Measurements from ENCODE around the gene XPO6. TPM values are rescaled to one million over a fixed set of nuclear protein-coding genes. Genes with fewer than 3 reads are reported as not detected.

The XPO6 gene
- total RNA-seq, 2 donors from 2014 or later: 212 to 386 TPM

DNA sequence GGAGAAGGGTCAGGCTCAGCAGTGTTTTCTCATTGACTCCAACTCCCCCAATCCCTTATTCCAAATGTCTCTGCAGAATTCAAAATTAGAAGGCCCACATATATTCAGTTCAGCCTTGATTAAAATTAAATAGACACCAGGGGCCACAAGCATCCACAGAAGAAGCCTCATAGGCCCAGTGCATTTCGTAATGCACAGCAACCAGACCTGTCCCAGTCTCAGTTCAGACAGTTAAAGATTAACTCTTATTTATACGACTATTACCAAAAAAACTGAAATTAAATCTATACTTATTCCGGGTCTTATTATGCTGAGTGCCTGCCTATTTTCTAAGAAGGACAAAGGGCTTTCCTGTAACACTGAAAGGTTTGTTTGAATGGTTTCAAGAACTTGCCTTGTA lies 106.5 kb downstream of the XPO6 start:
- no peaks in the 10 kb centered on the region for H3K27me3 Mint-ChIP-seq
- DNase-seq (ENCODE audit: low spot score) (no peak), ATAC-seq (no peak)
- no peaks in the 10 kb centered on the region for H3K9me3 Mint-ChIP-seq
- H3K4me1 Mint-ChIP-seq (ENCODE audit: low read depth in 2 of 2): peaks cover 9 to 15% of the 10 kb centered on the region in 2 donors
- H3K4me3 Mint-ChIP-seq: no peak overlapping the region
- H3K36me3 Mint-ChIP-seq: peaks cover 9% of the 10 kb centered on the region
- peak overlapping the region in 1 of 2 donors; percentile 23 for H3K27ac Mint-ChIP-seq

DNA sequence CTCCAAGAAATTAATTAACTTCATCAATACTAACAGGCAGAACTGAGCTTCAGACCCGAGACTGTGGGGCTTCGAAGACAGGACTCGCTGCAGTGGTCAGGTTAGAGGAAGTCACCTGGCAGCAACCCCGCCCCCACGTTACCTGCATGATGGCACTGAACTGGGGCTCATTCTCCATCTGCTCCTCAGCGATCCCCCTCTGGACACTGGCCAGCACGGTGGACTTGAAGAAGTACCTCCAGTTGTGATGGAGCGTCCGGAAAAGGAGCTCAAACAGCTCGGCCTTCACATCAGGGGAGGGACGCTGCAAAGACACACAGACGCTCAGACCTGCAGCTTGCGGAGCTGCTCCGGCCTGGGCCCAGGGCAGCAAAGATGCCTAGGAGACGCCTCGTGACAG lies 107.4 kb downstream of the XPO6 start:
- DNase-seq (ENCODE audit: low spot score) (no peak), ATAC-seq (no peak)
- Mint-ChIP-seq H3K36me3 (peaks cover 9% of the 10 kb centered on the region), H3K9me3 (no peaks in the 10 kb centered on the region), H3K4me1 (ENCODE audit: low read depth in 2 of 2) (peaks cover 3 to 10% of the 10 kb centered on the region in 2 donors), H3K4me3 (no peak overlapping the region), H3K27ac (no peak overlapping the region), H3K27me3 (no peaks in the 10 kb centered on the region)

DNA sequence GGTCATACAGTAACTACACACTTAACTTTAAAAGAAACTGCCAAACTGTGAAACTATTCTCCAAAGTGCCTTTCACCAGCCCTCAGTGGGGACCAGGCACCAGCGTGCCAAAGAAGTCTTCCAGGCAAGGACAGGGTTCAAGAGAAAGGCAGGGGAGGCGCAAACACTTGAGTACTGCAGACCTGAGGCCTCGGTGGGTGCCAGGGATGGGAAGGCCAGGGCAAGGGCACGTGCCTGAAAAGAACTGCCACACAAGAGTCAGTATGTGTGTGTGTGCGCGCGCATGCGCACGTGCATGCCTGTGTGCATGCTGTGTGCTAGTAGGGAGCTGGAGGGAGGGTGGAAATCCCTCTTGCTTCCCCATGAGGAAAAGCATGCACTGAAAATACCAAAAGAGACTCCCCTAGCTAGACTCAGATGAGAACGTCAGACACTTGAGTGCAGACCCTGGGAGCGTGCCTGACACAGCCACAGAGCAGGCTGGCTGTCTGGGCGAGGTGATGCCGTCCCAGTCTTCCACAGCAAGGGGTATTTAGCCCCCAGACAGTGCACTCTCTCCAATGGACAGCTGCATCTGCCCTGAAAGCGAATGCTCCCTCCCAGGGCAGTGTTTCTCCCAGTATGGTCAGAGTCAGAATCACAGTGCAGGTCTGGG lies 108.1 kb downstream of the XPO6 start:
- Mint-ChIP-seq H3K27ac (no peak overlapping the region), H3K4me1 (ENCODE audit: low read depth in 2 of 2) (peaks cover 0 to 5% of the 10 kb centered on the region in 2 donors), H3K27me3 (no peaks in the 10 kb centered on the region), H3K9me3 (no peaks in the 10 kb centered on the region), H3K36me3 (peaks cover 6% of the 10 kb centered on the region), H3K4me3 (no peak overlapping the region)
- peak; percentile 22 for DNase-seq (ENCODE audit: low spot score)
- no peak for ATAC-seq

DNA sequence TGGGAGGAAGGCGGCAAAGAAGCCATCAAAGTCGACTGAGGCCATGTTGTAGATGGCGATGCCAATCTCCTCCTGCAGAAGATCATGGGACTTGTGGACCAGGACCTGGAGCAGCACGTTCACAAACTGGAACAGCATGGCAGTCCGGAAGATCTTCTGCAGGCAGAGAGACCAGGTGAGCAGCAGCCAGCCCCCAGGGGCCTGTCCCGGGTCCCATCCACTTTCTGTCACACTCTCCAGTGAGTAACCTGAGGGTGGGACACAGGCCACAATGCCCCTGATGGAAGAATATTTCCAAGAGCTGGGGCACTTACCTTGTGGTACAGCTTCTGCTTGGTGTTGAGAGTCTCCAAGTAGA lies 110.3 kb downstream of the XPO6 start:
- Mint-ChIP-seq H3K36me3 (peaks cover 6% of the 10 kb centered on the region), H3K4me1 (ENCODE audit: low read depth in 2 of 2) (peaks cover 0 to 13% of the 10 kb centered on the region in 2 donors), H3K4me3 (no peak overlapping the region), H3K27ac (no peak overlapping the region), H3K9me3 (no peaks in the 10 kb centered on the region), H3K27me3 (no peaks in the 10 kb centered on the region)
- DNase-seq (ENCODE audit: low spot score) (no peak), ATAC-seq (no peak)

DNA sequence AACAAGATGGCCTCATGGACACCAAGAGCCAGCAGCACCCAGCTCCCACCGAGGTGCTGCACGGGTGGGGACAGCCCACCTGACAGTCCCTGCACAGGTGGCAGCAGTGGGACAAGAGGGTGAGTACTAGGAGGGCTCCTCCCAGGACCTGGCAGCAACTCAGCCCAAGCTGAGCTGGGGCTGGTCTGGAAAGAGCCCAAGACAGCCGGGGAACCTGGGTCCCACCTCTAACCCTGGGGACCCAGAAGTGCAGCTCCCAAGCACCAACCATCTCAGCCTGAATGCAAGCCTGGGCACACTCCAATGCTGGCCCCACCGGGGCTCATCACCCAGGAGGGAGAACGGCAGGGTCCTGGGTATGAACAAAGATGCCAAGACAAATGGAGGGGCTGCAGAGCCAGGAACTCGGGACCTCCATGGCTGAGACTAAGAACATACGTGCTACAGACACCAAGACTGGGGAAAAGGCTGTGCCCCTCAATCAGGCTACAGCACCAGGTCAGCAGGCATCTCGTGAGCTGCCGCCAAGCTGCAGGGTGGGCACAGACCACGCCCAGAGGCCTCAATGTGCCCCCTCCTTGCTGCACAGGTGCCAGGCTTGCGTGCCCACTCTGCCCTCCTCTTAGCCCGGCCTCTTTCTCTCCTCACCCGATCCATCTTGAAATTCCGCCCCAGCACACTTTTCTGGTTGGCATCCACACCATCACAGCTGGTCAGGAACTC lies 110.8 kb downstream of the XPO6 start:
- Mint-ChIP-seq H3K4me3 (no peak overlapping the region), H3K36me3 (peaks cover 6% of the 10 kb centered on the region), H3K27ac (peak overlapping the region in 1 of 2 donors; percentile 39), H3K4me1 (ENCODE audit: low read depth in 2 of 2) (peaks cover 0 to 13% of the 10 kb centered on the region in 2 donors), H3K27me3 (no peaks in the 10 kb centered on the region), H3K9me3 (no peaks in the 10 kb centered on the region)
- ATAC-seq (peak in 1 of 2 donors; percentile 52), DNase-seq (ENCODE audit: low spot score) (no peak)

DNA sequence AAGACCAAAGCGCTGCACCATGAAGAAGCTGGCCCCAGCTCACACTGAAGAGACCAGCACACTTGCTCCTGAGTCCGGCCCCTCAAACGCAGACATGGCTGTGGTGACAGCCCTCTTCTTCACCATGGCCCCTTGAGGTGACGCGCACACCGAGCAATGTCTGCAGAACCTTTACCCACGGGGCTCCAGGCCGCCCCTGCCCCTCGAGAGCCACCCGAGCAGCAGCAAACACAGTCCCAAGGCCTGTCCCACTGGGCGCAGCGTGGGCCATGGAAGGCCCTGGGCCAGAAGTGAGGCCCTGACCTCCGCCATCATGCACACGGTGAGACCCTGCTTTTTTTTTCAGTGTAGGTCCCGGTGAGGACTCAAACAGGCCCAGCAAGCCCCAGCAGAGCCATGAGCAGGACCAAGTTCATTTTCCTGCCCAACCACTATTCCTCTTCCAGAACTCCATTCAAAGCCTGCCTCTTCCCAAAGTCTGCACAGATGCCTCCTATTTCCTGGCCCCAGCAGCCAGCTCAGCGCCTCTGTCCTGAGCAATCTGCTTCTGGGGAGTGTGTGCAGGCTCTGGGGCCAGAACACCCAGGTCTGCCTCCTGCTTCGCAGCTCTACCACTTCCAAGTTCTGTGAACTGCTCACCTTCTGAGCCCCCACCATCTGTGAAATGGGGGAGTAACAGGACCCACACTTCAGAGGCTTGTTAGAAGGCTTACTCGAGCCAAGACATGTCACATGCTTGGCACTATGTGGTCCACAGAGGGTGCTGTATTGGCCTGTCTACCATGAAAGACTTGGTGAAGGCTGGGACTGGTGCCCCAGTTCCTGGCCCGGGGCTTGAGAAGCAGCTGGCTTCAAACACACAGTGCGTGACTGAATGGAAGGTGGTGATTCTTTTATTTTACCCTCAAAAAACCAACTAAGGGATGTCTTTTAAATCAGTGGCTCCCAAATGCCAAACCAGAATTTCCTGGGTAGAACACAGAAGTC lies 112.5 kb downstream of the XPO6 start:
- peaks cover 6% of the 10 kb centered on the region for H3K36me3 Mint-ChIP-seq
- no peaks in the 10 kb centered on the region for H3K27me3 Mint-ChIP-seq
- ATAC-seq (no peak), DNase-seq (ENCODE audit: low spot score) (no peak)
- no peaks in the 10 kb centered on the region for H3K9me3 Mint-ChIP-seq
- peaks cover 0 to 13% of the 10 kb centered on the region in 2 donors for H3K4me1 Mint-ChIP-seq (ENCODE audit: low read depth in 2 of 2)
- H3K4me3 Mint-ChIP-seq: no peak overlapping the region
- no peak overlapping the region for H3K27ac Mint-ChIP-seq

DNA sequence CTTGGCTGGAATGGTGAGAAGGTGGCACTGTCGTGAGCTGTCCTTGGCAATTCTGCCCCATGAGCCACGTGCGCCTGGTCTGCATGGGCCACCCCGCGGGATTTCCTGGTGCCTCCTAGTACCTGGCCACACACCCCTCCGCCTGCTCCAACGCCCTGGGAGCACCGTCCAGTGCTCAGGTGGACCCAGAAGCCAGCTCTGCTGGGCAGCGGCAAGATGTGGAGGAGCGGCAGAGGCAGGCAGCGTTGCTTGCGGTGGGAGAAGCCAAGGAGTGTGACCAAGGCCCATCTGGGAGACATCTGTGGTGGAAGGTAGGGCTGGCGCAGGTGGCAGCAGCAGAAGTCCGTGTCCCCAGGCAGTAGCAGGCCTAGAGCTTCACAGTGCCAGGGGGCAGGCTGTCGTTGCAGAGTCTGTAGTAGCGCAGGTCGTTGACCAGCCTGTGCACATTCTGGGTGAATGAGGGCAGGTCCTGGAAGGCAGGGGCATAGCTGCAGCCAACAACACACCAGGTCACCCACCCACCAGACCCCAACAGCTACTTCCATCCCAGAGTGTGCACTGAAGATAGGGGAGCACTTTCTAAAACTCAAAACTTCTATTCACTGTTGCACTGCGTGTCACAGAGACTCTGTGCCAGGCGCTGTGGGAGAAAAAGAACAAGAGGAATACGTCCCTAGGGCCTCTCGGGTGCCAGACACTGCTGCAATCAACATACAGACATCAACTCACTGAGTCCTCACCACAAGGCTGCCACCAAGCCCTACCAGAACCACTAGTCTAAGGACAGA lies 113.4 kb downstream of the XPO6 start:
- Mint-ChIP-seq H3K9me3 (no peaks in the 10 kb centered on the region), H3K27ac (no peak overlapping the region), H3K4me1 (ENCODE audit: low read depth in 2 of 2) (peaks cover 0 to 16% of the 10 kb centered on the region in 2 donors), H3K36me3 (peaks cover 6% of the 10 kb centered on the region), H3K27me3 (no peaks in the 10 kb centered on the region), H3K4me3 (no peak overlapping the region)
- DNase-seq (ENCODE audit: low spot score) (peak; percentile 22), ATAC-seq (no peak)

DNA sequence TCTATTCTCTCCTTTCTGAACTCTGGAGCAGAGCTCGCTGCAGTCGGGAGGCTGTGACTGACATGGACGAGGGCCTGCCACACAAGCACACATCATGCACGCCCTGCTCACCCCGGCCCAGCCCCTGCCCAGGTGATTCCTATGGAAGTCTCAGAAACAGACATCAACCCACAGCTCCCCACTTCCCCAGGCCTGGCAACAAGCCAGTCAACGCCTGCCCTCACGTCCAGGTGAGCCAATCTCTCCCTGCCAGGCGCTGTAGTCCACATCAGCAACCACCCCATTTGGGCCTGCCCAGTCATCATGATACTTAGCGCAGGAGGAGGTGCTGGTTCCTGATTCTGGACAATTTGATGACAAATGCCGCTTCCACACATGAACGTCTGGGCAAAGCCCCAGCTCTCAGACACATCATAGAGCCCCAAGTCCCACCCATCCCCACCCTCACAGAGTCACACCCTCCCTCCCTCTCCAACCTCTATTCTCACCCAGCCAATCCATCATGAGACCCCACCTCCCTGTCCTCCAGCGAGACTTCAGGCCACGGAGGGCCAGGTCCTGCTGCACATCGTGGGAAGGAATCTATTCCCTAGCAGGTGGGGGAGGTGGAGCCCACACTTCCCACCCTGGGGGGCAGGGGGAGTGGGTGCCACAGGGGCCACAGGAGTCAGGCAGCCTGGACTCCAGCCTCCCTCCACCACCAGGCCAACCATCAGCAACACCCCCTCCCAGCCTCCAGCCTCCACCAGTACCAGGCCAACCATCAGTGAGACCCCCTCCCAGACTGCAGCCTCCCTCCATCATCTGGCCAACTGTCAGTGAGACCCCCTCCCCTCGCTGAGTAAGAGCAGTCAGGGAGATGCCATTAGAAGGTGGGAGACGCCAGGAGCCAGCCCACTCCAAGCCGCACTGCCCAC lies 114.5 kb downstream of the XPO6 start:
- DNase-seq (ENCODE audit: low spot score) (peak; percentile 20), ATAC-seq (peak in 1 of 2 donors; percentile 7)
- Mint-ChIP-seq H3K27me3 (no peaks in the 10 kb centered on the region), H3K27ac (no peak overlapping the region), H3K4me3 (no peak overlapping the region), H3K4me1 (ENCODE audit: low read depth in 2 of 2) (peaks cover 0 to 13% of the 10 kb centered on the region in 2 donors), H3K36me3 (peaks cover 6% of the 10 kb centered on the region), H3K9me3 (no peaks in the 10 kb centered on the region)

DNA sequence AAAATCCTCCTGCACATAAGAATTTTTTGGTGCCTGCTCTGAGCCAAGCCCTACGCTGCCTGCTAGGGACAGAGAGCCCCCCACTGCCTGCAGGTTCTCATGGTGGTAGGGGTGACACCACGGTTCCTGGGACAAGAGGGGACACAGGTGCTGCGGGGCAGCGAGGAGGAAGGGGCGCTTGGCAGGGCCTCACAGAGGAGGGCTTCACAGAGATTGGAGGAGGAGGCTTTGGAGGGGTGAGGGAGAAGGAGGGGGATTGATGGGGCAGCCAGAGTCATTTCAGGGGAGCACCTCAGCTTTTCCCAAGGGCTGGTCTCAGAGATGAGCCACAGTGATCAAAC lies 118.4 kb downstream of the XPO6 start:
- DNase-seq (ENCODE audit: low spot score) (no peak), ATAC-seq (no peak)
- peaks cover 7 to 21% of the 10 kb centered on the region in 2 donors for H3K4me1 Mint-ChIP-seq (ENCODE audit: low read depth in 2 of 2)
- H3K27me3 Mint-ChIP-seq: no peaks in the 10 kb centered on the region
- no peak overlapping the region for H3K27ac Mint-ChIP-seq
- H3K4me3 Mint-ChIP-seq: no peak overlapping the region
- H3K36me3 Mint-ChIP-seq: no peaks in the 10 kb centered on the region
- H3K9me3 Mint-ChIP-seq: no peaks in the 10 kb centered on the region

DNA sequence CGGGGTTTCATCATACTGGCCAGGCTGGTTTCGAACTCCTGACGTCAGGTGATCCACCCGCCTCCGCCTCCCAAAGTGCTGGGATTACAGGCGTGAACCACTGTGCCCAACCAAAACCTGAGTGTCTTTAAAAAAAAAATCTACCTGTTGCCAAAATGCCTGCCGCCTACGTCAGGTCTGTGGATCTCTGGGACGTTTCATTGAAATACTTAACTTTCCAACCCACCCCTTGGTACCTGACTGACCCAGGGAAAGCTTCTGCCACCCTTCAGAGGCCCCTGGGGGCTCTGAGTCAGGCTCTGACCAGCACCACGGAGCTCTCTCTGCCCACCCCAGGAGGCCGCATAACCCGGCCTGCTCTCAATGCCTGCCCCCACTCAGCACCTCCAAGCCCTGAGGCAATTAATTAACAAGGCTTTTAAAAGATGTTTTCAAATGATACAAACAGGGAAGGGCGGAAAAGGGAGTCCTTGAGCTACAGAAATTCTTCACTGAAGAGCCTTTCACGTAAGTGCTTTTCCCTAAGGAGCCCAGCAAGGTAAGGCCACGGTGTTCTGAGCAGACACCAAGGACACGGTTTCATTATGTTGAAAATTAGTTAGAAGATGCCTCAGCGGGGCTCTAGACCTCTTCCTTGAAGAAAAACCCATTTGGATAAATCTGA lies 118.9 kb downstream of the XPO6 start:
- H3K36me3 Mint-ChIP-seq: no peaks in the 10 kb centered on the region
- no peaks in the 10 kb centered on the region for H3K9me3 Mint-ChIP-seq
- no peak for ATAC-seq
- no peak overlapping the region for H3K4me3 Mint-ChIP-seq
- no peak overlapping the region for H3K27ac Mint-ChIP-seq
- H3K4me1 Mint-ChIP-seq (ENCODE audit: low read depth in 2 of 2): peaks cover 7 to 21% of the 10 kb centered on the region in 2 donors
- DNase-seq (ENCODE audit: low spot score): no peak
- no peaks in the 10 kb centered on the region for H3K27me3 Mint-ChIP-seq

DNA sequence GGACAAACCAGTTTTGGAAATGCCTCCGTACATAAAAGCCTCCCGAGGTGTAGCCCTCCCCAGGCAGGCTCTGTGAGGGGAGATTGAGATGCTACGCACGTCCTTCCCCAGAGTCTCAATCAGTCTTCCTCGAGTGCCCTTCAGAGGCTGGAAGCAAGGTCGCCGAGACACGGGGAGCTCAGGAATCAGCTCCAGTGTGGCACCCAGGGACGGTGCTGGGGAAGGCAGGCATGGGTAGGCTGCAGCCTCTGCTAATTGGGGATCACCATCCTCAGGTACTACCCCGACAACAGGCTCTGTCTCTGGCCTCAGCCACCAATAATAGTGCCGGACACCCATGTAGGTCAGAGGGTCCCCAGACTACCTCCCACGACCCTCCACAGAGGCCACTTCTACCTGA lies 120.1 kb downstream of the XPO6 start:
- no peak for DNase-seq (ENCODE audit: low spot score)
- H3K9me3 Mint-ChIP-seq: no peaks in the 10 kb centered on the region
- no peak for ATAC-seq
- no peak overlapping the region for H3K27ac Mint-ChIP-seq
- H3K27me3 Mint-ChIP-seq: no peaks in the 10 kb centered on the region
- H3K4me1 Mint-ChIP-seq (ENCODE audit: low read depth in 2 of 2): peaks cover 7 to 14% of the 10 kb centered on the region in 2 donors
- H3K4me3 Mint-ChIP-seq: no peak overlapping the region
- H3K36me3 Mint-ChIP-seq: no peaks in the 10 kb centered on the region

DNA sequence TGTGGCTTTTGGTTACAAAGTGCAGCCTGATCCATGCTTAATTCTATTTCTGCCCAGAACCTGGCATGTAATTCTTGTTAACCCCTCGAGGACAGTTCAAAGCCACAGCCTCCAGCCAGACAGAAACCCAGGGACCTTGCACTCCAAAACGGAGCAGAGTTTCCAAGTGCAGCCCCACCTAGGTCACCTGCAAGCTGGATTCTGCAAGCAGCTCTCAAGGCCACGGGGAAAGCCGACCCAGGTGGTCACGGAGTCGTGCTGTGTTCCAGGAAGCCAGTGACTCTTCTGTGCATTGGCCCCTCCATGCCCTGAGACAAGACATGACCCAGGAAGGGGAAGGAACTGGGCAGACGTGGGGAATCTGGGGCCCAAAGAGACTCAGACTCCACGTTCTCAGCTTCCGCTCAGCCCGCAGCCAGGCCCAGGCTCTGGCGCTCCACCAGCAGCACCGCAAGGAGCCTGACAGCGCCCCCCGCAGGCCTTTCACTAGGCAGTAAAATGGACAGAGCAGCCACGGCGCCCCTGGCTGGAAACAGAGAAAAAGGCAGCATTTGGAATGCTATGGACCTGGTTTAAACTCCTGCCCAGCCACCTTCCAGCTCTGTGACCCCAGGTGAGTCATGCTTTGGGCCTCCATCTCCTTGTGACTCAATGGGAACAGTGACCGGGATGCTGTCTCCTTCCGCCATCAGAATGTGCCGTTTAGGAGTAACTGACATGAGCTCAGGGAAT lies 121.0 kb downstream of the XPO6 start:
- Mint-ChIP-seq H3K4me3 (no peak overlapping the region), H3K9me3 (no peaks in the 10 kb centered on the region), H3K27me3 (no peaks in the 10 kb centered on the region), H3K4me1 (ENCODE audit: low read depth in 2 of 2) (peaks cover 7 to 13% of the 10 kb centered on the region in 2 donors), H3K27ac (no peak overlapping the region), H3K36me3 (no peaks in the 10 kb centered on the region)
- no peak for DNase-seq (ENCODE audit: low spot score)
- no peak for ATAC-seq
